Measurements from ENCODE around the gene WNT16.
"Not testable (repeated sequence)": the region's sequence is repeated elsewhere in the genome, so short reads cannot be mapped to it uniquely, and the experiment has no call there.

The WNT16 gene

DNA sequence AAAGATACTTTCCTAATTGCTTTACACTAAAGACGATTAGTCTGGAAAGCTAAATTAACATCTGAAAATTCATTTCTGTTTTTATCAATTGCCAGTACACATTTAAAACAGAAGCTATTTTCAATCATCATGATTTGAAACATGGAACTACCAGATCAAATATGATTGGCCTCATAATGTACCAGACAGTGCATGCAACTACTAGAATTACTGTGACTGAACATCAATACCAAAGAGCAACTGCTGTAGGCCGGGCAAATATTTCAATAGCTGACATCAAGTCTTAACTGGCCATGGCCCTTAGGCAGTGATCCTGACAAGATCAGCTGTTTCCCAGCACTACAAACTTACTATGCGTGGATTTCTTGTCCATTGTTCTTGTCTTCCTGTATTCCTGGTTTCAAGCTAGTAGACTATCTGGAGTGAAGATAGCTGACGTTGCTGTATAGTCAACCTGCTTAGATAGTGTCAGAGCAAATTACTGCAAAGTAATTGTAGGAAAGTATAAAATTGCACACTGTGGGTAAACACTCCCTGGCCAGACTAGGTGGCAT is 21.7 kb upstream of the WNT16 start:
- DNase-seq = no peak

DNA sequence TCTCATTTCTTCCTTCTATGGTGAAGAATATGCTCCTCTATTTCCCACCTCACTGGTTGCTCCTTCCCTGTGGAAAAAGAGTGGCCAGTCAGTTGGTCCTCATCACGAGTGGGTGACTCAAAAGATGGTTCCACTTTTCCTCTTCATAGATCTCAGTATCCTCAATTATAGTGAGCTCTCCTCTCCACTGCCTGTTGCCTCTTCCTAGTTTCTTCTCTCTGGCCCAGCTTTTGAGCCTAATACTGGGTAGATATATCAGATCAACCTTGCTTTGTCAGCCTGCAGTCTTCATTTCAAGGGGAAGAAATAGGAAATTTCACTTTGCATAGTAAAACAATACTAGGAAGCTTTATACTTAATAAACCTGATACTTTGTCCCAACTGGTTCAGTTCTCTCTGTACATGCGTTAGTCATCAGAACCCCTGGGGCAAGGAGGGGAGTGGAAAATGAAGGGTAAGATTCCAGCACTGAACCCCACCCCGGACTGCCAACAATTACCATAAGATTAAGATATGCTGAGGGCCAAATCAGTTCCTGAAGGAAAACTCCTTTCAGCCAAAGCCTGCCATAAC is 15.5 kb upstream of the WNT16 start:
- DNase-seq = no peak

DNA sequence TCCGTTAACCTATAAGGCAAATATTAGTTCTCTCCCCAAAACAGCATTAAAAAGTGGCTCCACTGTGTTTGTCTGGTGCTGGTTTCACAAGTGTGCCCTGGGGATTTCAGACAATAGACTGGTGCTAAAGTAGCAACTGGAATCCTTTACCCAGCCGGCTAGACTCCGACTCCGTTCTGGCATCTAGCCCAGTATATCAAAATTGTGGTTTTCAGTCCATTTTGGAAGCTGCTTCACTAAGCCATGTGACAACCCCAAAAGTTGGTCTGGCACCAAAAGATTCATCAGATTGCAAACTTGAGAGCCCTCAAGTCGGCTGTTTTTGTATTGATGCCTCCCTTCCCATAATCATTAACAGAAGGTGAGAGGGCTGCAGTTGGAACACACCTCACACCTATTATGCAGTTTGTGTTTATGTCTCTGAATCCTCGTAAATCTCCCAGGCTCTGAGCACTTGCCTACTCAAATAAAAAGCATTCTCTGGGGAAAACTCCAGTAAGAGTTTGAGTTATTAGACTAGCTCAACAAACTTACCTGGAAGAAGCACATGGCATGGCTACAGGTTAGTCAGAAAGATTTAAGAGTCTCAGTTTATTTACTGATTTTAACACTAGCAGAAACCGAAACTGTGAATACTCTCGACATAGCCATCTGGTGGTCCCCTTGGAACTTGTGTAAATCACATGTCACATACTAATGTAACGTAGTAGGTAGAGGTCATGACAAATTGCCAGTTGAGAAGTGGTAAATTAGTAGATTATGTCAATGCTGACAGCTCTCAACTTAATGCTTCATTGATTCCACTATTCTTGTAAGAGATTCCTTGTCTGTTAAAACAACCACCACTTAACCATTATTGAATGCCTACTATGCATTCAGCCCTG is 14.8 kb upstream of the WNT16 start:
- no peak for DNase-seq

DNA sequence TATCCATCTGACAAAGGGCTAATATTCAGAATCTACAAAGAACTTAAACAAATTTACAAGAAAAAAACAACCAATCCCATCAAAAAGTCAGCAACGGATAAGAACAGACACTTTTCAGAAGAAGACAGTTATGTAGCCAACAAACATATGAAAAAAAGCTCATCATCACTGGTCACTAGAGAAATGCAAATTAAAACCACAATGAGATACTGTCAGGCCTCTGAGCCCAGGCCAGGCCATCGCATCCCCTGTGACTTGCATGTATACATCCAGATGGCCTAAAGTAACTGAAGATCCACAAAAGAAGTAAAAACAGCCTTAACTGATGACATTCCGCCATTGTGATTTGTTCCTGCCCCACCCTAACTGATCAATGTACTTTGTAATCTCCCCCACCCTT is 13.6 kb upstream of the WNT16 start:
- DNase-seq = not testable (repeated sequence)

DNA sequence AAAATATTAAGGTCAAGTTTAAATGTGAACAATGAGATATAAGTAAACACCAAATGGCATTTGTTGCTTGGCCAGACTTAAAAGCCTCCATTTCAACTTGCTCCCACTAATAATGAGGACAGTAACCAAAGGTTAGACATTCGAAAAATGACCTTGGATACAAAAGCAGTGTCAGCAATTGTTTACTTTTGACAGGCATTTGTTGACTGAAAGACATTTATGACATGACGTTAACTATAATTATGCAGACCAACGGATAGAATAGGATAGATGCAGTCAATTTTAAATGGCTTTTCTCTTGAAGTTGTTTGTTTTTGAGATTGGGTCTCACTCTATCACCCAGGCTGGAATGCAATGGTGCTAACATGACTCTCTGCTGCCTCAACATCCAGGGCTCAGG is 6.3 kb upstream of the WNT16 start:
- no peak for DNase-seq

DNA sequence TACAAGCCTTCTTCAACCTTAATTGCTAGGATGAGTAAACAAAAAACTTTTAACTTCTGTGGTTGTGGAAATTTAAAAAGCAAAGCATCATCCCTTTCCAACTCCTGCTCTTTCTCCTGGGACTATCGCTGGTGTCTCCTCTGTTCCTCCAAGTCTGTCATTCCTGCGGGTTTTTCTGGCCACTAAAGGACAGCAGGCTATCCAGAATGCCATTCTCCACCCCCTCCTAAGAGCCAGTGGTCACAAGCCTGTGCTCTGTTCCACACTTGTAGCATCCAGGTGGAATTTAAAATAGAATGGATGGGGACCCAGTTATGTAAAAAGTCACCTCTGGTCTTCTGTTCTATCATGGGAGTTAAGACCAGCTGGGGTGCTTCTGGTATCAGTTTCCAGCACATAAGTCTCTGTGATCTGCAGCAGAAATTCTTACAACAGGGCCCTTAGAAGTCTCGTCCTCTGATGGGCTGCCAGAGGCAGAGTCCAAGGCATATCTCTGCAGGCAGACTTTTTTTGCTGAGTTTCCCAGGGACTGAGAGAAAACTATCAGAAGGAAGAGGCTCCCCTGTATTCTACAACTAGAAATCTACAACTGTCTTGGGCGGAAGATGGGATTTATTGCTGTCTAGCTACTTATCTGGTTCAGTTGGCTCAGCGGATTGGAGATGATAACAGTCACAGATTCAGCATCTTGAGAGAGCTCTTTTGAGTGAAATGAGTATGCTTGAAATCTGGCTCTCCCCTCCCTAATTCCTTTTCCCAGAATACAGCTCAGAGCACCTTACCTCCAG is 5.1 kb upstream of the WNT16 start:
- DNase-seq = no peak

DNA sequence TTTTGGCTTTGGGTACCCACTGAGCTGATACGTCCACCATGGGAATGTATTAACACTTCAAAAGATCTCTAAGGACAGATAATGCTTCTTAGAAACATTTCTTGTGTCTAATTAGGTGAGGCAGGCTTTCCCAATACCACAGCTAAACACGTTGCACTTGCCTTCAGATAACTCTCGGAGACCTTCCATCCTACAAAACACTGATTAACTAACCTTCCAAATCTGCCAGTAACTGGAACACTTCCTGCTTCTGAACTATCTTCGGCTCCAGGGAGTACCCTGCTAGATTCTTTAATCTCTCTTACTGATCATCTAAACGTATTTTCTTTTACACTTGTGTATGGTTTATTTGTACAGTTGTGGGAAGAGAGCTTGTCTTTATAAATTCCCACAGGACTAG is 1.1 kb upstream of the WNT16 start:
- no peak for DNase-seq

DNA sequence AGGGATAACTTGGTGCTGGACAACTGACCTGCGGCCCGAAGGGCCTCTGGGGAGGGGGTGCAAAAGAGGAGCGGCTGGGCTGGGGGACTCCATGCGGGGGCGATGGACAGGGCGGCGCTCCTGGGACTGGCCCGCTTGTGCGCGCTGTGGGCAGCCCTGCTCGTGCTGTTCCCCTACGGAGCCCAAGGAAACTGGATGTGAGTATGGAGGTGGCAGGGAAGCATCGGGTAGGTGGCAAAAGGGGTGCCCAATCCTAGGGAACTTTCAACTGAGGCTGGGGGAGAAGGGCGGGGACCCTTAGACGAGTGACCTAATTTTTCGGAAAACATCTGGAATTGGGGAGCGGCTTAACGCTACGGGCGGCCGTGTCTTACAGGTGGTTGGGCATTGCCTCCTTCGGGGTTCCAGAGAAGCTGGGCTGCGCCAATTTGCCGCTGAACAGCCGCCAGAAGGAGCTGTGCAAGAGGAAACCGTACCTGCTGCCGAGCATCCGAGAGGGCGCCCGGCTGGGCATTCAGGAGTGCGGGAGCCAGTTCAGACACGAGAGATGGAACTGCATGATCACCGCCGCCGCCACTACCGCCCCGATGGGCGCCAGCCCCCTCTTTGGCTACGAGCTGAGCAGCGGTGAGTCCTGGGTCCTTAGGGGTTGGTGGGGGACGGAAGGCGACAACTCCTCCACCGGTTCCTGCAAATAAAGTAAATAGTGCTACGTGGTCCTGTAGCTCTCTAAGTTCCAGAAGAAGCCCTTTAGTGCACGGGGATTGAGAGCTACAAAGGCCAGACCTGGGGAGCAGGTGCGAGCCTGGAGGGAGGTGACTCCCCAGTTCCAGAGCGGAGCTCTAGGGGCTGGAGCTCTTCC is 622 bp downstream of the WNT16 start:
- peak; percentile 53 for DNase-seq

DNA sequence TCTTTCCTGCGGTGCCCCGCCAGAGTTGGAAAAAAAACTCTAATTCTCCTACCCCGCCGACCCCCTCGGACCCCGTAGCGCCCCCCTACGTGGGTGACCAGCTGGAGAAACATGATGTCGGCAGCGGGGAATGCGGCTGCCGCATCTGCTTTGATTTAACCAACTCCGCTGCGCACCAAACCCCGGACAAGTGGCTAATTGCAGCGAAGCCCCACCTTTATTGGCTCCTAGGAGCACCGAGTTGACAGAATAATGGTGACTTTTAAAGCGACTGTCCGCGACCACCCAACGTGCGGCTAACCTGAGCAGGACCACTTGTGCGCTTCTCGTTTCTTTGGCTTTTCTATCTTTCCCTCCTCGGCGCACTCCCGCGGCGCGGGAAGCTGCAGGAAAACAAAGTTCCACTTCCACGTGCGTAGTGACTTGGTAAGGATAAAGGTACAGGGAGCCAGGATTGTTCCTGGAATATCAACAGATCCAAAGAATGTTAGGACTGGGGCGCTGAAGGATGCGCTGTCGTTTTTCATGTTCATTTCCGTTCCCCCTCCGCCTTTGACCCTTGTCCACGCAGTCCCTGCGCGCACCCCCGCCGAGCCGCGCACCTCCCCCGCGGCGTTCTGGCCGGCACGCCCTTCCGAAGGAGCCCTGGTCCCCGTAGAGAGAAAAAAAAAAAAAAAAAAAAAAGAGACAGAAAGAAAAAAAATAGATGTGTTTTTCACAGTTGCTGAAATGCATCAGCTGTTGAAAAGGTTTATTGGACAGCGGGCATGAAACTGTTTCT is 1.4 kb downstream of the WNT16 start:
- DNase-seq = no peak

DNA sequence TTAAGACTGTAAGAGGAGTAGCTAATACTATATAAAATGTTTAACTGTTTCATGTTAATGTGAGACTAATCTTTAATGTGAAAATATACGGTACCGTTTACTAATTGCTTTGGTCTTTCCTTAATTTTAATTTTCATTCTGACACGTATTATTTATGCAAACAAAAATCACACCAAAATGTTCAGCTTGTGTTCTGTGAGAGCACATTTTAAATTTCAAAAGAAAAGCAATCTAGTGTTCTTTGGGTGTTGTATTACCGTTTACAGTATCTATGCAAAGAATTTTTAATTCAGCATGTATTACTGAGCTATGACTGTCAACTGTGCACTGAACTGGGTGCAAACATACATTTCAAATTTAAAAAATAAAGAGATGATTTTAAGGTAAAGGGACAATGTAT is 2.2 kb downstream of the WNT16 start:
- no peak for DNase-seq

DNA sequence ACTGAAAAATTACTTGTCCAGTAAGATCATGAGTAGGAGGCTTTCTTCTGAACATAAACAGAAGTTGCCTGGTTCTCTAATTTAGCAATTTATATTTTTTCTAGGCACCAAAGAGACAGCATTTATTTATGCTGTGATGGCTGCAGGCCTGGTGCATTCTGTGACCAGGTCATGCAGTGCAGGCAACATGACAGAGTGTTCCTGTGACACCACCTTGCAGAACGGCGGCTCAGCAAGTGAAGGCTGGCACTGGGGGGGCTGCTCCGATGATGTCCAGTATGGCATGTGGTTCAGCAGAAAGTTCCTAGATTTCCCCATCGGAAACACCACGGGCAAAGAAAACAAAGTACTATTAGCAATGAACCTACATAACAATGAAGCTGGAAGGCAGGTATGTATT is 2.8 kb downstream of the WNT16 start:
- no peak for DNase-seq

DNA sequence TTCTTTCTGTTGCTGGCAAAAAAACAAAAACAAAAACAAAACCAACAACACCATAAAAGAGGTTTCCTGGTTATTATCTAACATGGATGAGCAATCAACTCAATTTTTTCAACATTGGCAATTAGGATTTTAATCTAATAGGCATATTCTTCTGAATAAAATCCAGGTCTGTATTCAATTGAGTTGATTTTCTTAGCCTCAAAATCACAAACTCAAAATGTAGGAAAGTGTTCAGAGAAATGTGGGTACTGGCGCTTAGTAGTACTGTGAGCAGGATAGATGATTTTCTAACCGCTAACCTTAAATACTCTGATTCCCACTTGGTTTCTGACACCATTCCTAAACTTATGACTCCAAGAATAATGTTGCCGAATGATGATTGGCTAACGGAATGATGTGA is 5.6 kb downstream of the WNT16 start:
- no peak for DNase-seq

DNA sequence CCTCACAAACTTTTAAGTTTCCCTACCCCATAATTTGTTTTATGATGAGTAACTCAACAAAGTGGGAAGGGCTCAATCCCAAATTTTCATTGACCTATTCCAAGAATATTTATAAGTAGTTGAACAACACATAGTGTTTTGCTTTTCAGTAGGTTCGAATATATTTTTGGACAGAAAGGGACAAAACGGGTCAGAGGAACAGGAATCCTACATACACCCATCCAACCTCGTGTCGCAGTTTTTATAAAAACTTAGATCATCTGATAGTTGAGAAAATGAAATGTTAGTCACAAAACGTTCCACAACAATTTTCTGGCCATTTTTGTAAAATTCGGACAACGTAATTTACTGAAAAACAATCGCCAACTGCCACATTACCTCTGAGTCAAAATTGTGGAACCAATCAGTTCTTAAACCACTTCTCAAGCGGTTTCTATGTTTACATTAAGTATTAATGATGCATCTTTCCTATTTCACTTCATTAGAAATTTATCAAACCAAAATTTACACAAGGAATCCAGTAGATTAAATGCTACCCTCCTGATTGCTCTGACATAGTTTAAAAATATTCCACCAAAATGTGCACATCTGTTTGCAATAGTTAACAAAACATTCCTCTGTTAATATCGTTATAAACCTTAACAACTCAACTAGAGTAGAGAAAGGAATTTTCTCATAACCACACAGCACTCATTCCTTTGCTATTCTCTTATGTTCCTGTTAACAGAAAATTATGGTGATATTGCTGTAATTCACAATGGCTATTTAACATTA is 6.3 kb downstream of the WNT16 start:
- DNase-seq = no peak

DNA sequence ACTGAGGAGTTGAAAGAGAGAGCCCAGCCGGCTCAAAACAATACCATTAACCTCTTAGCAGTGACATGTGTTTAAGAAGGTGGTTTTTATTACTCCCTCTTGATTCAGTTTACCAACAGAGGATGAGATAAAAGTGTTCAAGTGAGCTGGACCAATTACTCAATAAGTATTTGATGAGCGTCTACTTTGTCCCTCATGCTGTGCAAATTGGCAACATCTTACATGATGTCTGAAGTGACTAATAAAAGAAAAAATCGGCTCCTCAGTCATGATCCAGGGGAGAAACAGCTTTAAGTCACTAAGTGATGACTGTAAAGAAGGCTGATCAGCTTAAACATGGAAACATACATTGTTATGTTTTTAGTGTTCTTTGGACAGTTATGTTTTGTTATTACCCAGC is 7.8 kb downstream of the WNT16 start:
- no peak for DNase-seq

DNA sequence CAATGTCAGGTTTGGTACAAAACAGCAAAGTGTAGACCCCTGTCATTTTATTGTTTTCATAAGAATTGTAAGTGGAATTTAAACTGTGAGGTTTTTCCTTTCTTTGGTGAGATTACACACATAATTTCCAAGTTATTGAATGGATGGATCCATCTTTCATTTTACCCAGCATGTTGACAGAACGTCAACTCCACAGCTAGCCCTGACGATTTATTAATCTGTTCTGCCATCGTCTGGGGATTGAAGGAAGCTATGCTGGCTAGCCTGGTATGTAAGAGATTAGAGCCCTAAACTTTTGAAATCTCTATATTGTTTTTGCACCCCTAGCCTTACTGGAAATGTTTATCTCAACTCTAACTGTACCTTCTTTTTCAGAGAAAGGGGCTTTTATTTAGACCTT is 8.6 kb downstream of the WNT16 start:
- no peak for DNase-seq

DNA sequence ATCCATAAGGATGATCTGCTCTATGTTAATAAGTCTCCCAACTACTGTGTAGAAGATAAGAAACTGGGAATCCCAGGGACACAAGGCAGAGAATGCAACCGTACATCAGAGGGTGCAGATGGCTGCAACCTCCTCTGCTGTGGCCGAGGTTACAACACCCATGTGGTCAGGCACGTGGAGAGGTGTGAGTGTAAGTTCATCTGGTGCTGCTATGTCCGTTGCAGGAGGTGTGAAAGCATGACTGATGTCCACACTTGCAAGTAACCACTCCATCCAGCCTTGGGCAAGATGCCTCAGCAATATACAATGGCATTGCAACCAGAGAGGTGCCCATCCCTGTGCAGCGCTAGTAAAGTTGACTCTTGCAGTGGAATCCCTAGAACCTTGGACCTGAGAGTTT is 10.3 kb downstream of the WNT16 start:
- no peak for DNase-seq

DNA sequence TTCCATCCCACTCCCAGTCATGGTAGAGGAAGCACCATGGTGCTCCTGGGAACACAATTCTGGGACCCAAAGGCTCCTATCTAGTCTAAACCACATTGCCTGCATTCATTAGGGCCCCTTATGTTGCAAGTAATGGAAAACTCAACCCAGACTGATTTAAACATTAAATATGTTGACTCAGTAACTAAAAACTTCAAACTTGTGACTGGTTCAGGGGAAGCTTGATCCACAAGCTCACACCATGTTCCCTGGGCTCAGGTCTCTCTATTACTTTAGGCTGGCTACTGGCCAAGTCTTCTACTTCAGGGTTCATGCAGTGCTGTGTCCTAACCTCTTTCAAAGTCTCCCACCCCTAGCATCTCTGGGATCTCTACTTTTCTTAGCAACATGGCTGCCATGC is 13.1 kb downstream of the WNT16 start:
- DNase-seq = no peak

DNA sequence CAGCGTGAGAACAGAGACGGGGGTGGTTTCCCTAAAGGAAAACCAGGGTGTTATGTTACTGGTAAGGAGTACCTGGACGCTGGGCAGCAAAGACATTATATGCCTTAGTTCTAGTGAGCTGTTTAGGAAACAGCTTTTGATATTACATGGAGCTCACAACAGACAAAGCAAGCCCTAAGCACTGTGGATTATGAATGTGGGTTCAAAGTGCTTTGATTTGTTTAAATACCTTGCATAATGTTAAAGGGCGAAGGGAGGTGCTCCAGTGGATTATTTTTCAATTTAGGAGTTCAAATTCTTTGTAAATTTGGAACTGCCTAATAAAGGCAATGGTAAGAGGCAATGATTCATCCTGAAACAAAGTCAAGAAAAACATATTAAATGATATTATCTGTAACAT is 13.8 kb downstream of the WNT16 start:
- DNase-seq = no peak

DNA sequence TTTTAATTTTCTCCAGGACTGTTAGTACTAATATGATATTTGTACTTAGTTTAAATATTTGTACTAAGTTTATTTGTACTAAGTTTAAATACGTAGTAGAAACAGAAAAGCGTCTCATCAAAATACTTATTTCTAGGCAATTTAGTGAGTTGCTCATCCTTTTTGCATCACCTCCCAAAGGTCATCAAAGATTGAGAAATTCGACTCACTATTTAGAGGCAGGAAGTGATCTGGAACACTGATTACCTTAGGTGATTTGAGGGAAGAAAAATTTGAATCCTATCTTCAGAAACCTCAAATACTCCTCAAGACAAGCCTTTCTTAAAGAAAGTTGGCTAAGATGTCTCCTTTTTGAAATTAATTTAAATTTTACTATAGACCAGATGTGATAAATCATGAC is 14.5 kb downstream of the WNT16 start:
- DNase-seq = no peak

DNA sequence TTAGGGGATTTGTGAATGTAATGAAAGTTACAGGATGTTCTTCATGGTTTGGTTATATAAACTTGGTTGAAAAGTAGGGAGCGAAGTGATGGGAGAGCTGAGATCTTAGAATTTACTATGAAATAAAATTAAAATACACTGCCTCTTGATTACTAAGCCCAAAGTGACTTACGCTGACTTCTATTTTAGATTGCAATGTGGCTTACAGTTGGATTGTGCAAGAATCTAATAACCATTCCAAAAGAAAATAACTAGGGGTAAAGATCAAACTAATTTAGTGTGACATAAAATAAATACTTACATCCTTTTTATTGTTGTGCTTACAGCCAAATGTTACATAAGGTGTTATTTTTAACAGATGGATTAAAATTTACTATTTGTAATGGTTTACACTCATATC is 15.3 kb downstream of the WNT16 start:
- no peak for DNase-seq

DNA sequence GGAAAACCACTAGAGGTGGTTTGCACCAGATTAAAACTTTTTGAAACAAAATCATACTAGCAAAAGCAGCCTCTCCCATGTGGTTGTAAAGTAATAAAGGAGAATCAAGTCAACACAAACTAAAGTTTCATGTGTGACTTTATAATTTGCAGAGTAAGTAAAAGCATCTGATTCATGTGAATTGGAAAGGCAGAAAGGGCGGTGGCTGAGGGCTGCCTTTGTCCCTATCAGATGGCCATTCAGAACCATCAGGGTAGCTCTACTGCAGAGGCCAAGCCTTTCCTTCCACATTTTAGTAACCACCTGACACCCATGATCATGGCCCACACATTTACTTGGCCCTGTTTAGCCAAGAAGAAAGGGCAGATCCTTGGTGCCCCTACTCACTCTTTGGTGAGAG is 15.7 kb downstream of the WNT16 start:
- no peak for DNase-seq

Measured in stimulated activated CD8-positive, alpha-beta memory T cell treated with anti-CD3 and anti-CD28 coated beads, Interleukin-4, amount 100 ng/mL, for 48 hours (primary cell).